NCI-H1092 (cell line): ENCODE measurements around the gene NFAM1.

ENCODE experiments used
- DNase-seq: peaks from one replicate; lab custom pipeline; 2025; lab: John Stamatoyannopoulos, UW

Gene NFAM1

GRCh38 chr22:42416671-42417230, 15.5 kb downstream of the NFAM1 start:
- no peak for DNase-seq

DNA sequence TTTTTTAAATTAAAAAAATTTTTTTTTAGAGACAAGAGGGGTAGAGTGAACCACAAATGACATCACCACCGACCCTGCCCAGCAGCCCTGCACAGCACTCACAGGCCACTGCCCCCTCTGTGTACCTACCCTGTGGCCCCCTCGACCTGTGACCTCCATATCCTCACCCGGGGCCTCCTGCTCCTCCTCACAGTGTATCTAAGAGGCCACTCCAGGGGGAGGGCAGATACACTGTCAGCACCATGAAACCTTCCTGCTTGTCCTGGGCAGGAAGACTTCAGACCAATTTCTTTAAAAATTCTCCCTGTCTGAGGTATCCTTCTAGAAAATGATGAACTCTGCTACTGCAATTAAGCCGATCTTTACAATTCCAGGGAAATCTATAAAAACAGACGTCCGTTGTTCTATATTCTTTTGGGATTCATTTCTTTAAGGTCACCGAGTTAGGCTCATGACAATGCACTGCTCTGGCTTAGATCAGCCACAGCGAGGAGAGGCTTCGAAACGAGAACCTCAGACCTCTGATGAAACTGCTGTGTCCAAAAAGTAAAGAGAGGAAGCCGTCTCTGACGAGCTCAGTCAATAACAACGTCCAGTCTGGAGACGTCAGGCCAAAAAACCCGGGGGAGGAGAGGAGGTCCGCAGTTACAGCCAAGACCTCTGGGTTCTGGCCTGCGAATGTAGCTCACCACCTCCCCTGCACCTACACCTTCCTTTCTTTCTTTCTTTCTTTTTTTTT, 17.5 kb downstream of the NFAM1 start:
- DNase-seq: no peak

DNA sequence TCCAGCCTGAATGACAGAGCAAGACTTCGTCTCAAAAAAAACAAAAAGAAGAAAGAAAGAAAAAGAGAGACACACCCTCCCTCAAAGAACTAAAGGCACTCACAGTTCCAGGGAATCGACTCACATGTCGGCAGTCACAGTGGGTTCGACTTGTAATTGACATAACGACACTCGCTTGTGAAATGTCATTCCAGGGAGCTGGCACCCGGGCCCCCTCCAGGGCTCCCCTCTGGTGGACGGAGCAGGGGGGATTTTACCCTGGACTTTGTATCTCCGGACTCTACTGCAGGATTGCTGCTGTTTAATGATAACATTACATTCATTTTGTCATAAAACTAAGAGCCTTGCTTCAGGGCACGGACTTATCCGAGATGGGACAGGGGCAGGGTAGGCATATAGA, 18.2 kb downstream of the NFAM1 start:
- DNase-seq: no peak

DNA sequence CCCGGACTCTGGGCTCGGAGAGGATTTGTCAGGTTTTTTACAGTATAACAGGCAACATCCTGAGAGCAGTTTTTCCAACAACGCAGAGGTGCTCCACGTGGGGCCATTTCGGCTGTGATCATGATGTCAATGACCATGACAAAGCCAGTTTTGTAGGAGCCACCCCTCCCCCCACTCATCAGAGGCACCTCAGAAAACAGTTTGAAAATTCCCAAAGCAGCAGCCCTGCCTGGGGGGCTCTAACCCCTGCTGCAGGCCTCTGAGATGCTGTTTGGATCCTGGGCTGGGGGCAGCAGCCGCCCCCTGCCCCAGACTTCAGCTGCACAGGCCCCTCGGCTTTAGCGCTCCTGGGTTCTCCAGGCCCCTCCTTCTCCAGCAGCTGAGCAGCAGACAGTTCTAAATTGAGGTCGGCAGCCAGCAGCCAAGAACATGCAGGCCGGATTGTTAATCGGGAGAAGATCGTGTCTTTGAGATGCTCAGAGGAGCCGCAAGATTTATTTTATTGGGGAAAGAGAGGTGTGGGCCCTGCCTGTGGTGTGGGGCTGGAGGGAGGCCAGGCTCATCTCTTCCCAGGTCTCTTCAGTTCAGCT, 19.4 kb downstream of the NFAM1 start:
- DNase-seq: no peak

DNA sequence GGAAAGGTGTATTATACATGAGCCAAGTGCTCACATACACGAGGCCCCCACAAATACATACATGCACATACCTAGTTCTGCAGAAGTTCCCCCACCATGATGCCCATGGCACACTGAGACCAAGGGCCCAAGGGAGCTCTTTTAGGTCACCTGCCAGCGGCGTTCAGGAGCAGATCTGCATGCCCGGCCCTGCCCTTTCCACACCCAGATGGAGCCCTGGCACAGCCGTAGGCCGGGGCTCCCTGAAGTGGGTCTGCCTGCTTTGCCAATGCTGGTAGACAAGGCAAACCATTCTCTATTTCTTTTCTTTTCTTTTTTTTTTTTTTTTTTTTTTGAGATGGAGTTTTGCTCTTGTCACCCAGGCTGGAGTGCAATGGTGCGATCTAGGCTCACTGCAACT, 21.5 kb downstream of the NFAM1 start:
- no peak for DNase-seq

DNA sequence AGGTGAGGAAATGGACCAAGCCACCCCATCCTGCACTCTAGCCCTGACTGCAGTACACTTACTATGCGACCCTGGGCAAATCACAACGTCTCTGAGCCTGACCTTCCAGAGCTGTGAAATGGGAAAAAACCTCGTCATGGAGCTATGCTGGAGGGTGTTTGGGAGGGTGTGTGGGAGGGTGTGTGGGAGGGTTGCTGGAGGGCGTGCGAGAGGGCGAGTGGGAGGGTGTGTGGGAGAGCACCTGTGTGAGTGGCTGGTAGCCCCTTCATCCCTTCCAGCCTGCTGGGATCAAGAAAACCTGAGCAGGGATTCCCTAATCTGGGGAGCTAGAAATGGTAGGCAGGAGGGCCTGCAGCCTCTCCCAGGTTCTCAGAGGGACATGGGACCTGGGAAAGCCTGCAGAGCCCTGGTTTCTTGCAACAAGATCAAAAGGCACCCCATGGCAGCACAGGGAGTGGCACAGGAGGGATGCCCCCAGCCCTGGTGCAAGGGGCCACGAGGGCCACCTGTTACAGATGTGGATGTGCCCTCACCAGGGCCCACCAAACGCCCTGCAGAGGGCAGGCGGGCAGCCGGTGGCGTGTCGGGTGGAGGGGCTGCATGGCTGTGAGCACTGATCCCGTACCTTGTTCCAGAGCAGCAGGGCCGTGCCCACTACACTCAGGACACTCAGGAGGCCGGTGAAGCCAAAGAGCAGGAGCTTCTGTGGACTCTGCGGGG, 23.2 kb downstream of the NFAM1 start:
- no peak for DNase-seq

- no peak for DNase-seq
Observed at GRCh38 chr22:42408276-42408675, 23.9 kb downstream of the NFAM1 start.

DNA sequence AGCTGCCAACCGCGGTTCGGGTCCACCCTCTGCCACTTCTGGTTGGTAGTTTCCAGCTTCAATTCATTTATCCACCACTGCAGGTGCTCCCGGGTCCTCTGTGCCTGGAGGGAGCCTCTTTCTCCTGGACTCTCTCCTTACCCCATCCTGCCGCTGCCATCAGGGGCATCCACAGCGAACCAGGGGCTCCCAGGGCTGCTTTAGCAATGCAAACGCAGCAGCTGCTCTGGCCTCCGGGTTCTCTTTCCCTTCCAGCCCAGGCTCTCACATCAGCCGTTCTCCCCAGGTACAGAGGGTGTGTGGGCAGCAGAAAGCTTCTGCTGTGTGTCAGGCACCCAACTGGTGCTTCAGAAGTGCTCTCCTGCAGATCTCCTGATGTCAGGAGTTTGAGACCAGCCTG, 27.9 kb downstream of the NFAM1 start:
- no peak for DNase-seq

- DNase-seq: no peak
Observed at GRCh38 chr22:42401535-42402334, 30.5 kb downstream of the NFAM1 start.

DNA sequence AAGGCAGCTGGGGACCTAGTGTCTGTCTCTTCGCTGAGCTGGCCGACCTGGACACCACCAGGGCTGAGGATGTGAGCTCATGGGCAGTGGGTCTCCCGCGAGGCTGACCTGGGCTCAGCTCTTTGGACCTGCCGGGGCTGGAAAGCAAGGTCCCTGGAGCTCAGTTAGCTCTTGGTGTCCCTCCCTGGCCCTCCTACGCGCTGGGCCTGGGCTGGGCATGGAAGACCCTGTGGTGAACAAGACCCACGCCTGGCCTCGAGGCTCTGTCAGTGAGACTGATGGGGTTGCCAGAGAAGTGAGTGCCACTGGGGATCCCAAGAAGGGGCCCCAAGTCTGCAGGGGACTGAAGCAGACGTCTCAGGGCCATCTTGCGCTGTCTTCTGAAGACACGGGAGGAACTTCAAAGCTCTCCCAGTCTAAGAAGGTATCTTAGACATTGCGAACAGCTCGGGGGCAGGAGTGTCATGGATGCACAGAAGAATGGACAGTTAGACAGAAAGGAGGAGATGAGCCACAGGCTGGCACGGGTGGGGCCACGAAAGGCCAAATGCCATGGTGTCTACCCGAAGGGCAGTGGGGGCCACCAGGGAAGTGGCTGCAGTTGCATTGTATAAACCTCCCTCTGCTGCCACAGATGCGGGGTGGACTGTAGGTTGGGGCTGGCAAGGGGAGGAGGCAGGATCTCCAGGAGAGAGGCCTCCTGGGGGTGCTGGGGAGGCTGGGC, 31.2 kb downstream of the NFAM1 start:
- no peak for DNase-seq

GRCh38 chr22:42399315-42400271, 32.6 kb downstream of the NFAM1 start:
- DNase-seq: peak; percentile 93

DNA sequence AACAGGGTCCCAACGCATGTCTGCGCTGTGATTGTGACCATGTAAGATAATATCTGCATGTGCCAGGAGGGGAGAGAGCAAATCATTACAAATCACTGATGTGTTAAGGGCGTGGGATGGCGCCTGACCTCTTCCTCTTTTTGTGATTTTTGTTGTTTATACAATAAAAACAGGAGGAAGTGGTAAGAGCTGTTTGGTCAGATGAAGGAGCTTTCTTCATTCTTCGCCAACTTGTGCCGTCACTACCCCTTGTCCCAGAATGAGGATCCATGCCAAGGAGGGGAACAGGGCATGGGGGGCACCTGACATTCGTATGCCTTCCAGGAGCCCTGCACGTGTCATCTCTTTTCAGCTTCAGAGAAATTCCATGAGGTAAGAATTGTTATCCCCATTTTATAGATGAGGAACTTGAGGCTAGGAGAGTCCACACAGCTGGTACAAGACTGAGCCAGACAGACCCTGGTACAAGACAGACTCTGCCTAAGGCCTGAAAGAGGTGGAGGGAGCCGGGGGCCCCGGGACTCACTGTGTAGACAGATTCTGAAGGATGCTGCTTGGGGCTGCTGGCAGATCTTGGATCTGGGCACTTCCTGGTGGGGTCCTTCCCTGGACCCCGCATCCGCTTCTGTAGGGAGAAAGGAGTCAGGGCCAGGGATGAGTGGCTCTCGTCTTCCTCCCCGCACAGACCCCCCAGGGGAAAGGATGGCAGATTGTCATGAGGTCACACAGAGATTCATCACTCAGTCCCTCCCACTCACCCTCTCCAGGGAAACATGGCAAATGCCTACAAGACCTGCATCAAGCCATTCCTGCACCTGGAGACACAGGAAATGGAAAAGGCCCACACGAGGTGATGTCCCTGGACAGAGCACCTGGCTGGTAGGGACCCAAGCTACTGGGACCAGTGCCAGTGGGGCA, 34.6 kb downstream of the NFAM1 start:
- no peak for DNase-seq

GRCh38 chr22:42396621-42397331, 35.4 kb downstream of the NFAM1 start:
- no peak for DNase-seq

GRCh38 chr22:42389143-42389542, 43.1 kb downstream of the NFAM1 start:
- no peak for DNase-seq

GRCh38 chr22:42388130-42388797, 43.9 kb downstream of the NFAM1 start:
- peak; percentile 90 for DNase-seq

DNA sequence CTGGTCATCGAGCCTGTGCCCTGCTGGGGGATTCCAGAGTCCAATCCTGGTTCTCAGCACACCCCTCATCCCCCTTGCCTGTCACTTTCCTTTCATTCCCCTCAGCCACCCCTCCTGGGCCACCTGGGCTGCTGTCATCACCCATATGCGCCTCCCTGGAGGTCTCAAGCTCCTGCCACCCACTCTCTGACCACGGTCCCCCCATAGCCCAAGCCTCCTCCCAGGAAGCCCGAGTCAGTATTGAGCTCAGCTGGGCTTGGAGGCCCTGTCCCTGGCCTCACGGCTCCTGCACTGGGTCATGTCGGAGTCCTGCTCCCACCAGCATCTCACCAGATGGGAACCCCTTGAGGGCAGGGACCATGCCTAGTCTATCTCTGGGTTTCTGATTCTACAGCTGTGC, 44.6 kb downstream of the NFAM1 start:
- no peak for DNase-seq

- DNase-seq: peak; percentile 24
Observed at GRCh38 chr22:42385696-42386095, 46.5 kb downstream of the NFAM1 start.

GRCh38 chr22:42384506-42384905, 47.7 kb downstream of the NFAM1 start:
- DNase-seq: no peak
